ENCODE results near the gene PTPN6.

GRCh38 chr12:6934110-6934509, 17.0 kb upstream of the PTPN6 start:
- TF ChIP-seq CTCF (IDR thresholded peaks at IDR 0.05; ENCODE audit: control extremely low read depth in 1 of 3, insufficient read depth in 1 of 3, low read depth in 1 of 3, low read length in 3 of 3) (no peak), RBBP5 (IDR thresholded peaks at IDR 0.05; ENCODE audit: borderline replicate concordance, low read depth, low read length) (no peak), EGR1 (IDR thresholded peaks at IDR 0.05; ENCODE audit: borderline replicate concordance, low read depth, low read length) (no peak), ATF3 (IDR thresholded peaks at IDR 0.05; ENCODE audit: insufficient read depth, low read depth, low read length) (no peak), EZH2 (IDR thresholded peaks at IDR 0.05; ENCODE audit: low read depth, low read length, severe bottlenecking) (no peak), POLR2A (IDR thresholded peaks at IDR 0.05; ENCODE audit: control extremely low read depth in 1 of 2, low read depth in 2 of 2, low read length in 2 of 2) (no peak), SP1 (IDR thresholded peaks at IDR 0.05; ENCODE audit: low read depth, low read length) (no peak), MAFK (IDR thresholded peaks at IDR 0.05; ENCODE audit: low read depth, low read length) (no peak), POLR2AphosphoS5 (IDR thresholded peaks at IDR 0.05; ENCODE audit: low read depth, low read length) (no peak)
